ENCODE measurements around the gene FBLN1.

DNA sequence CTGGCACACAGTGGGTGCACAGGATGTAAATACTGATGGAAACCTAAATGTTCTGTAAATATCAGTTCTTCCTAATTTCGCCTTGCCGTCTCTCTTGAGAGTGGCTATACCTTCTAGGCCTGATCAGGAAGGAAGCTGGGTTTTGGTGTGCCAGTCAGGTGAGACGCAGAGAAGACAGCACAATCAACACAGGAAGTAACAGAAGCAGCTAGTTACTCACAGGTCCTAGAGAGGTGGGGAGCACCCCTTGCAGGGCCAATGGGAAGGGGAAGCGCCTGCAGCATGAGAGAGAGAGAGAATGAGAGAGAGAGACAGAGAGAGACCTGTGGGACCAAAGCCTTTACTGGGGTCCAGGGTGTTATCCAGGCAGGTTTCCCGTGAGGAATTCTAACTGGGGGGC is 80.8 kb downstream of the FBLN1 start:
- TF ChIP-seq KDM1A (IDR thresholded peaks at IDR 0.05), result no peak
- TF ChIP-seq ARID2 (IDR thresholded peaks at IDR 0.05), result no peak
- TF ChIP-seq, protein P1, sequence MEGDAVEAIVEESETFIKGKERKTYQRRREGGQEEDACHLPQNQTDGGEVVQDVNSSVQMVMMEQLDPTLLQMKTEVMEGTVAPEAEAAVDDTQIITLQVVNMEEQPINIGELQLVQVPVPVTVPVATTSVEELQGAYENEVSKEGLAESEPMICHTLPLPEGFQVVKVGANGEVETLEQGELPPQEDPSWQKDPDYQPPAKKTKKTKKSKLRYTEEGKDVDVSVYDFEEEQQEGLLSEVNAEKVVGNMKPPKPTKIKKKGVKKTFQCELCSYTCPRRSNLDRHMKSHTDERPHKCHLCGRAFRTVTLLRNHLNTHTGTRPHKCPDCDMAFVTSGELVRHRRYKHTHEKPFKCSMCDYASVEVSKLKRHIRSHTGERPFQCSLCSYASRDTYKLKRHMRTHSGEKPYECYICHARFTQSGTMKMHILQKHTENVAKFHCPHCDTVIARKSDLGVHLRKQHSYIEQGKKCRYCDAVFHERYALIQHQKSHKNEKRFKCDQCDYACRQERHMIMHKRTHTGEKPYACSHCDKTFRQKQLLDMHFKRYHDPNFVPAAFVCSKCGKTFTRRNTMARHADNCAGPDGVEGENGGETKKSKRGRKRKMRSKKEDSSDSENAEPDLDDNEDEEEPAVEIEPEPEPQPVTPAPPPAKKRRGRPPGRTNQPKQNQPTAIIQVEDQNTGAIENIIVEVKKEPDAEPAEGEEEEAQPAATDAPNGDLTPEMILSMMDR (IDR thresholded peaks at IDR 0.05 in 2 of 3, conservative IDR thresholded peaks at IDR 0.05 in 1 of 3; ENCODE audit: insufficient read depth in 2 of 3, low read depth in 1 of 3, low read length in 3 of 3), result no peak
- no peak for TF ChIP-seq MYBL2 (IDR thresholded peaks at IDR 0.05; ENCODE audit: low read depth)
- TF ChIP-seq MYBL2 (CRISPR knock-in tag; IDR thresholded peaks at IDR 0.05; ENCODE audit: borderline replicate concordance), result no peak
- TF ChIP-seq, protein P2, sequence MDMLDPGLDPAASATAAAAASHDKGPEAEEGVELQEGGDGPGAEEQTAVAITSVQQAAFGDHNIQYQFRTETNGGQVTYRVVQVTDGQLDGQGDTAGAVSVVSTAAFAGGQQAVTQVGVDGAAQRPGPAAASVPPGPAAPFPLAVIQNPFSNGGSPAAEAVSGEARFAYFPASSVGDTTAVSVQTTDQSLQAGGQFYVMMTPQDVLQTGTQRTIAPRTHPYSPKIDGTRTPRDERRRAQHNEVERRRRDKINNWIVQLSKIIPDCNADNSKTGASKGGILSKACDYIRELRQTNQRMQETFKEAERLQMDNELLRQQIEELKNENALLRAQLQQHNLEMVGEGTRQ (CRISPR knock-in tag; IDR thresholded peaks at IDR 0.05), result no peak
- TF ChIP-seq NFE2 (IDR thresholded peaks at IDR 0.05; ENCODE audit: low read depth), result no peak
- TF ChIP-seq, protein P3, sequence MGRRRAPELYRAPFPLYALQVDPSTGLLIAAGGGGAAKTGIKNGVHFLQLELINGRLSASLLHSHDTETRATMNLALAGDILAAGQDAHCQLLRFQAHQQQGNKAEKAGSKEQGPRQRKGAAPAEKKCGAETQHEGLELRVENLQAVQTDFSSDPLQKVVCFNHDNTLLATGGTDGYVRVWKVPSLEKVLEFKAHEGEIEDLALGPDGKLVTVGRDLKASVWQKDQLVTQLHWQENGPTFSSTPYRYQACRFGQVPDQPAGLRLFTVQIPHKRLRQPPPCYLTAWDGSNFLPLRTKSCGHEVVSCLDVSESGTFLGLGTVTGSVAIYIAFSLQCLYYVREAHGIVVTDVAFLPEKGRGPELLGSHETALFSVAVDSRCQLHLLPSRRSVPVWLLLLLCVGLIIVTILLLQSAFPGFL (CRISPR knock-in tag; IDR thresholded peaks at IDR 0.05), result no peak

Measured in K562 (cell line).